ENCODE measurements around the gene GPC6. TPM values are rescaled to one million over a fixed set of nuclear protein-coding genes. Genes with fewer than 3 reads are reported as not detected.

The GPC6 gene
- total RNA-seq, 1 donor from 2014 or later: 63.0 TPM

- DNase-seq (ENCODE audit: low read depth) (no peak), FAIRE-seq (no peak)
- Histone ChIP-seq H3K79me2 (ENCODE audit: insufficient read depth, low read length) (no peaks in the 10 kb centered on the region), H3K9me3 (ENCODE audit: insufficient read depth, low read depth, low read length) (no peaks in the 10 kb centered on the region), H3K4me2 (ENCODE audit: low read length) (no peak overlapping the region), H3K4me1 (ENCODE audit: insufficient read depth, low read length) (no peaks in the 10 kb centered on the region), H3K27ac (ENCODE audit: low read depth, low read length) (no peak overlapping the region), H3K36me3 (ENCODE audit: insufficient read depth, low read length) (no peaks in the 10 kb centered on the region), H3K4me3 (ENCODE audit: insufficient read depth, low read depth, low read length) (no peak overlapping the region), H2AFZ (ENCODE audit: low read depth, low read length) (no peak overlapping the region), H3K27me3 (ENCODE audit: insufficient read depth, low read length) (no peaks in the 10 kb centered on the region), H3K9ac (ENCODE audit: low read length) (no peak overlapping the region), H4K20me1 (ENCODE audit: insufficient read depth, low read length) (no peaks in the 10 kb centered on the region)
- no peak overlapping the region for H3K27ac Mint-ChIP-seq (ENCODE audit: unreplicated experiment)
- no peaks in the 10 kb centered on the region for H3K27me3 Mint-ChIP-seq (ENCODE audit: low read depth, unreplicated experiment)
- H3K4me3 Mint-ChIP-seq (ENCODE audit: unreplicated experiment): no peak overlapping the region
- TF ChIP-seq EZH2 (IDR thresholded peaks at IDR 0.05; ENCODE audit: insufficient read depth, low read length) (no peak), CTCF (IDR thresholded peaks at IDR 0.05; ENCODE audit: insufficient read depth, low read depth, low read length) (no peak)
- H3K9me3 Mint-ChIP-seq (ENCODE audit: unreplicated experiment): peaks cover 8% of the 10 kb centered on the region
- H3K4me1 Mint-ChIP-seq (ENCODE audit: low read depth, unreplicated experiment): no peaks in the 10 kb centered on the region
- peaks cover 2% of the 10 kb centered on the region for H3K36me3 Mint-ChIP-seq (ENCODE audit: low read depth, unreplicated experiment)
Measured at GRCh38 chr13:93976528-93976927, 749.9 kb downstream of the GPC6 start.

- Histone ChIP-seq H3K4me1 (ENCODE audit: insufficient read depth, low read length) (no peaks in the 10 kb centered on the region), H3K4me2 (ENCODE audit: low read length) (no peak overlapping the region), H3K36me3 (ENCODE audit: insufficient read depth, low read length) (no peaks in the 10 kb centered on the region), H4K20me1 (ENCODE audit: insufficient read depth, low read length) (no peaks in the 10 kb centered on the region), H3K79me2 (ENCODE audit: insufficient read depth, low read length) (no peaks in the 10 kb centered on the region), H3K27me3 (ENCODE audit: insufficient read depth, low read length) (no peaks in the 10 kb centered on the region), H3K9me3 (ENCODE audit: insufficient read depth, low read depth, low read length) (no peaks in the 10 kb centered on the region), H3K9ac (ENCODE audit: low read length) (no peak overlapping the region), H2AFZ (ENCODE audit: low read depth, low read length) (no peak overlapping the region), H3K27ac (ENCODE audit: low read depth, low read length) (no peak overlapping the region), H3K4me3 (ENCODE audit: insufficient read depth, low read depth, low read length) (no peak overlapping the region)
- TF ChIP-seq CTCF (IDR thresholded peaks at IDR 0.05; ENCODE audit: insufficient read depth, low read depth, low read length): no peak
- TF ChIP-seq EZH2 (IDR thresholded peaks at IDR 0.05; ENCODE audit: insufficient read depth, low read length): no peak
- Mint-ChIP-seq H3K4me3 (ENCODE audit: unreplicated experiment) (no peak overlapping the region), H3K27ac (ENCODE audit: unreplicated experiment) (no peak overlapping the region), H3K9me3 (ENCODE audit: unreplicated experiment) (peaks cover 8% of the 10 kb centered on the region), H3K36me3 (ENCODE audit: low read depth, unreplicated experiment) (peaks cover 2% of the 10 kb centered on the region), H3K4me1 (ENCODE audit: low read depth, unreplicated experiment) (no peaks in the 10 kb centered on the region), H3K27me3 (ENCODE audit: low read depth, unreplicated experiment) (no peaks in the 10 kb centered on the region)
- FAIRE-seq (peak; percentile 47), DNase-seq (ENCODE audit: low read depth) (peak; percentile 55)
Measured at GRCh38 chr13:93977986-93978385, 751.4 kb downstream of the GPC6 start.

GRCh38 chr13:93981426-93981977, 754.9 kb downstream of the GPC6 start:
- Histone ChIP-seq H3K4me1 (ENCODE audit: insufficient read depth, low read length) (no peaks in the 10 kb centered on the region), H3K9ac (ENCODE audit: low read length) (no peak overlapping the region), H3K4me2 (ENCODE audit: low read length) (no peak overlapping the region), H3K79me2 (ENCODE audit: insufficient read depth, low read length) (no peaks in the 10 kb centered on the region), H2AFZ (ENCODE audit: low read depth, low read length) (no peak overlapping the region), H3K9me3 (ENCODE audit: insufficient read depth, low read depth, low read length) (no peaks in the 10 kb centered on the region), H3K4me3 (ENCODE audit: insufficient read depth, low read depth, low read length) (no peak overlapping the region), H3K27me3 (ENCODE audit: insufficient read depth, low read length) (no peaks in the 10 kb centered on the region), H4K20me1 (ENCODE audit: insufficient read depth, low read length) (no peaks in the 10 kb centered on the region), H3K36me3 (ENCODE audit: insufficient read depth, low read length) (no peaks in the 10 kb centered on the region), H3K27ac (ENCODE audit: low read depth, low read length) (no peak overlapping the region)
- H3K27ac Mint-ChIP-seq (ENCODE audit: unreplicated experiment): no peak overlapping the region
- H3K4me3 Mint-ChIP-seq (ENCODE audit: unreplicated experiment): no peak overlapping the region
- no peak for DNase-seq (ENCODE audit: low read depth)
- no peaks in the 10 kb centered on the region for H3K4me1 Mint-ChIP-seq (ENCODE audit: low read depth, unreplicated experiment)
- TF ChIP-seq EZH2 (IDR thresholded peaks at IDR 0.05; ENCODE audit: insufficient read depth, low read length) (no peak), CTCF (IDR thresholded peaks at IDR 0.05; ENCODE audit: insufficient read depth, low read depth, low read length) (no peak)
- FAIRE-seq: no peak
- H3K9me3 Mint-ChIP-seq (ENCODE audit: unreplicated experiment): peaks cover 8% of the 10 kb centered on the region
- H3K36me3 Mint-ChIP-seq (ENCODE audit: low read depth, unreplicated experiment): peaks cover 2% of the 10 kb centered on the region
- no peaks in the 10 kb centered on the region for H3K27me3 Mint-ChIP-seq (ENCODE audit: low read depth, unreplicated experiment)

All from astrocyte (in vitro differentiated cells and primary cell).